RWPE2 (cell line): Measurements from ENCODE around the gene CCDC92B.

Experiments
- ATAC-seq: fragments of 200-7000 bp; cut with Tn5 transposase; 3 replicates; pipeline ENCODE4 v1.9.1; 2021; ENCODE audit warnings: low read depth
- DNase-seq: peaks from one replicate; pipeline ENCODE4 v3.0.0-alpha.2; 2020; ENCODE audit warnings: low spot score
- H3K27ac ChIP-seq: fragments of 450-650 bp; 2 replicates; pipeline ENCODE4 v1.5.1; 2017; ENCODE audit warnings: mild to moderate bottlenecking; ENCODE audit not compliant: poor library complexity, severe bottlenecking
- H3K27me3 ChIP-seq: fragments of 250-450 bp; sonication (Bioruptor Pico); 2 replicates; pipeline ENCODE4 v1.5.1; 2021; ENCODE audit warnings: mild to moderate bottlenecking, moderate library complexity; ENCODE audit not compliant: insufficient read depth, poor library complexity, severe bottlenecking
- H3K36me3 ChIP-seq: fragments of 250-450 bp; sonication (Bioruptor Pico); 2 replicates; pipeline ENCODE4 v1.5.1; 2020; ENCODE audit warnings: low read depth, mild to moderate bottlenecking, moderate library complexity
- H3K4me1 ChIP-seq: fragments of 250-450 bp; sonication (Bioruptor Pico); 2 replicates; pipeline ENCODE4 v1.5.1; 2021; ENCODE audit warnings: mild to moderate bottlenecking, moderate library complexity; ENCODE audit not compliant: insufficient read depth, poor library complexity, severe bottlenecking
- H3K4me3 ChIP-seq: fragments of 250-450 bp; sonication (Bioruptor Pico); 2 replicates; pipeline ENCODE4 v1.5.1; 2021; ENCODE audit warnings: mild to moderate bottlenecking, moderate library complexity; ENCODE audit not compliant: severe bottlenecking
- H3K9me3 ChIP-seq: fragments of 250-450 bp; sonication (Bioruptor Pico); 2 replicates; pipeline ENCODE4 v1.5.1; 2021; ENCODE audit warnings: mild to moderate bottlenecking, moderate library complexity; ENCODE audit not compliant: severe bottlenecking
- TF ChIP-seq, protein P1 (sequence below): fragments of 450-650 bp; IDR thresholded peaks from one replicate; pipeline ENCODE4 v1.5.1; 2017; ENCODE audit warnings: mild to moderate bottlenecking, moderate library complexity; ENCODE audit not compliant: poor library complexity, severe bottlenecking

CCDC92B gene

DNA sequence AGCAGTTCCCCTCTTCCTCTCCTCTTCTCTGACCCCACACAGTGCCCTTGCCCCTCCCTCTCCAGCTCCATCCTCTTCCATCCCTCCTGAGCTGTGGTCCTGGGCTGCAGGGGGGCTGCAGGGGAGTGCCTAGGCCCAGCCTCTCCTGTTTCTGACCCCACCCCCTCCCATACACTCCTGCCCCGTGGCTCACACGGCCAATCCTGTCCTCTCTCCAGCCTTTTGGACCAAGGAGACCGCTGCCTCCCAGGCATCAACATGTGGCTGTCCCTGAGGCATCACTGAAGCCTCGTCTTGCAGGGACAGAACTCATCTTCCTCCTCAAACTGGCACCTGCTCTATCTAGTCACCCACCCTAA lies 44.6 kb downstream of the CCDC92B start:
- no peak for DNase-seq
- TF ChIP-seq, protein P1, sequence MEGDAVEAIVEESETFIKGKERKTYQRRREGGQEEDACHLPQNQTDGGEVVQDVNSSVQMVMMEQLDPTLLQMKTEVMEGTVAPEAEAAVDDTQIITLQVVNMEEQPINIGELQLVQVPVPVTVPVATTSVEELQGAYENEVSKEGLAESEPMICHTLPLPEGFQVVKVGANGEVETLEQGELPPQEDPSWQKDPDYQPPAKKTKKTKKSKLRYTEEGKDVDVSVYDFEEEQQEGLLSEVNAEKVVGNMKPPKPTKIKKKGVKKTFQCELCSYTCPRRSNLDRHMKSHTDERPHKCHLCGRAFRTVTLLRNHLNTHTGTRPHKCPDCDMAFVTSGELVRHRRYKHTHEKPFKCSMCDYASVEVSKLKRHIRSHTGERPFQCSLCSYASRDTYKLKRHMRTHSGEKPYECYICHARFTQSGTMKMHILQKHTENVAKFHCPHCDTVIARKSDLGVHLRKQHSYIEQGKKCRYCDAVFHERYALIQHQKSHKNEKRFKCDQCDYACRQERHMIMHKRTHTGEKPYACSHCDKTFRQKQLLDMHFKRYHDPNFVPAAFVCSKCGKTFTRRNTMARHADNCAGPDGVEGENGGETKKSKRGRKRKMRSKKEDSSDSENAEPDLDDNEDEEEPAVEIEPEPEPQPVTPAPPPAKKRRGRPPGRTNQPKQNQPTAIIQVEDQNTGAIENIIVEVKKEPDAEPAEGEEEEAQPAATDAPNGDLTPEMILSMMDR: no peak
- Histone ChIP-seq H3K27me3 (no peaks in the 10 kb centered on the region), H3K27ac (no peak overlapping the region), H3K9me3 (no peaks in the 10 kb centered on the region), H3K4me3 (no peak overlapping the region), H3K4me1 (no peaks in the 10 kb centered on the region), H3K36me3 (peaks cover 38% of the 10 kb centered on the region)
- no peak for ATAC-seq

DNA sequence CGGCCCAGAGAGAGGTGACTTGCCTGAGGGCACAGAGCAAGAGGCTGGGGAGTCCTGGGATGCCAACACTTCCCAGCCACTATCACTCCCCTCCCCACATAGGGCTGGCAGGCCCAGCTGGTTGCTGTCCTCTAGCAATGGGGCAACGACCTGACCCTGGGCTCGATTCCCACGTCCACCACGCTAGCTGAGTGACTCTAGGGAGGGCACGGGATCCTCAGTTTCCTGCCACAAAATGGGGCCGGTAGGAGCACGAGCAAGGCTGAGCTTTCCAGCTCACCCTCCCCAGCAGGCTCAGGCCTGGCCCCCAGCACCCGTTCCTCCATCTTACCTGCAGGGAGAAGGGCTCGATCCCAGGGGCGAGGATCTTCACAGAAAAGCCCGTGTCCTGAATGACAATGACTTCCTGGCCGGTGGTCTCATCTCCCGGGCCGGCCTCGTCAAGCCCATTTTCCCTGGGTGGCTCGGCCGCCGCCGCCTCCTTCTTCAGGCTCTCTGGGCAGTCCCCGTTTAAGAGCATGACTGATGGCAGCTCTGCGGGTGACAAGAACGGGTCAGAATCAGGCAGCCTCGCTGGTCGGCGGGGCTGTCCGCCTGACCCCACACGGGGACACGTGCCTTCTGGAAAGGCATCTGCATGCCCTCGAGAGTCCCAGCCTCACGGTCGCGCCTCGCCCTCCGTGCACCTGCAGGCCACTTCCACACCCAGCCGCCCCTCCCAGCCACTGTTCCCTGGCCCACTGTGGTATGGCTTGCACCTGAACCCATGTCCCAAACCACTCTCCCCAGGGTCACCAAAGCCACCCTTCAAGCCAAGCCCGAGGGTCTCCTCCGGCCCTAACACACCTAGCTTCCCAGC lies 45.2 kb downstream of the CCDC92B start:
- DNase-seq: peak; percentile 63
- Histone ChIP-seq H3K4me3 (no peak overlapping the region), H3K4me1 (no peaks in the 10 kb centered on the region), H3K27ac (no peak overlapping the region), H3K9me3 (no peaks in the 10 kb centered on the region), H3K36me3 (peaks cover 44% of the 10 kb centered on the region), H3K27me3 (no peaks in the 10 kb centered on the region)
- TF ChIP-seq, protein P1: no peak
- no peak for ATAC-seq

DNA sequence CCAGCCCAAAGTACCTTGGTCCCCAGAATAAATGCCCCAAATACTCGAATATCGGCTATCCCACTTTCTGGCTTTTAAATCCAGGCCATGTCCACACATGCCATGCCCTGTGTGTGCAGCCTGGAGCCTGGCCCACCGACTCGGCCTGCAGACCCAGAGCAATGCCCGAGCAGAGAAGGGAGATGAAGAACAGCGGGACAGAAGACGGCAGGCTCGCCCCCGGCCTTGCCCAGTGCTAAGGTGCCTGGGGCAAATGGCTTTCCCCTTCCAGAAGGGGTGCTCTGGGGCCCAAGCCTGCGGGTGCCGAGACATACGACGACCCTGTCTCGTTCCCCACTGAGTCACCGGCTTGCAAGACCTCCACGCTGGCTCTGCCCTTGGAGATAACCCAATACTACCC lies 45.8 kb downstream of the CCDC92B start:
- Histone ChIP-seq H3K4me3 (no peak overlapping the region), H3K36me3 (peaks cover 51% of the 10 kb centered on the region), H3K9me3 (no peaks in the 10 kb centered on the region), H3K27ac (no peak overlapping the region), H3K4me1 (no peaks in the 10 kb centered on the region), H3K27me3 (no peaks in the 10 kb centered on the region)
- TF ChIP-seq, protein P1: no peak
- ATAC-seq (no peak), DNase-seq (no peak)

DNA sequence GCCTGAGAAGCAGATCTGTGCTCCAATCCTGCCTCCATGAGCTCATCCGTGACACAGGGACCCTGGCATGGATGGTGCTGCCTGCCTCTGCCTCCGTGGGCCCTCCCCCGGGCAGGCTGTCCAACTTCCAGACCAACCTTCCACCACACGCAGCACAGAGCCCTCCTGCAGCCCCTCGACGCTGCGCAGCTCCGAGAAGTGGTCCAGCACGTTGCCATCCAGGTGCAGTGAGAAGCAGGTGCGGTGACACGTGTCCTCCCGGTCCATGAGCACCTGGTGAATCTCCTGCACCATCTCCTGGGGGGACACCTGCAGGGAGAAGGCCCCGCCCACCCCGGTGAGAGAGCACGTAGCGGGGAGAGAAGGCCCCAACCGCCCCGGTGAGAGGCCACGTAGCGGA lies 46.3 kb downstream of the CCDC92B start:
- Histone ChIP-seq H3K27ac (no peak overlapping the region), H3K36me3 (peaks cover 55% of the 10 kb centered on the region), H3K4me1 (no peaks in the 10 kb centered on the region), H3K27me3 (no peaks in the 10 kb centered on the region), H3K4me3 (no peak overlapping the region), H3K9me3 (no peaks in the 10 kb centered on the region)
- DNase-seq (peak; percentile 61), ATAC-seq (no peak)
- TF ChIP-seq, protein P1: no peak
